ENCODE measurements around the gene PLEKHA6. TPM values are rescaled to one million over a fixed set of nuclear protein-coding genes. Genes with fewer than 3 reads are reported as not detected.

PLEKHA6 gene
- total RNA-seq, 1 experiment from 2014 or later = not detected

- Histone ChIP-seq H3K9me3 (no peaks in the 10 kb centered on the region), H3K36me3 (no peaks in the 10 kb centered on the region), H3K27me3 (peaks cover 23% of the 10 kb centered on the region), H3K4me3 (no peak overlapping the region)
- no peak for DNase-seq
Observed at GRCh38 chr1:204277563-204278219, 82.0 kb downstream of the PLEKHA6 start.

- Histone ChIP-seq H3K36me3 (no peaks in the 10 kb centered on the region), H3K4me3 (no peak overlapping the region), H3K9me3 (no peaks in the 10 kb centered on the region), H3K27me3 (peaks cover 27% of the 10 kb centered on the region)
- no peak for DNase-seq
Observed at GRCh38 chr1:204275695-204276370, 83.9 kb downstream of the PLEKHA6 start.

- Histone ChIP-seq H3K27me3 (peaks cover 27% of the 10 kb centered on the region), H3K36me3 (no peaks in the 10 kb centered on the region), H3K9me3 (no peaks in the 10 kb centered on the region), H3K4me3 (no peak overlapping the region)
- no peak for DNase-seq
Observed at GRCh38 chr1:204274446-204274845, 85.3 kb downstream of the PLEKHA6 start.

- Histone ChIP-seq H3K36me3 (no peaks in the 10 kb centered on the region), H3K27me3 (peaks cover 14% of the 10 kb centered on the region), H3K9me3 (no peaks in the 10 kb centered on the region)
Observed at GRCh38 chr1:204272505-204272904, 87.2 kb downstream of the PLEKHA6 start.

GRCh38 chr1:204271970-204272369 is 87.8 kb downstream of the PLEKHA6 start:
- DNase-seq = no peak
- Histone ChIP-seq H3K27me3 (peaks cover 14% of the 10 kb centered on the region), H3K36me3 (no peaks in the 10 kb centered on the region), H3K9me3 (no peaks in the 10 kb centered on the region), H3K4me3 (no peak overlapping the region)

More at GRCh38 chr1:204272505-204272904, 87.2 kb downstream of the PLEKHA6 start:
- DNase-seq = no peak
- no peak overlapping the region for H3K4me3 ChIP-seq

- no peaks in the 10 kb centered on the region for H3K36me3 ChIP-seq
- H3K9me3 ChIP-seq = no peaks in the 10 kb centered on the region
- H3K27me3 ChIP-seq = peaks cover 9% of the 10 kb centered on the region
- no peak overlapping the region for H3K4me3 ChIP-seq
- DNase-seq = no peak
Observed at GRCh38 chr1:204268101-204268500, 91.6 kb downstream of the PLEKHA6 start.

- Histone ChIP-seq H3K4me3 (no peak overlapping the region), H3K27me3 (peaks cover 6% of the 10 kb centered on the region; the same call in 1 of the 2 replicates), H3K36me3 (no peaks in the 10 kb centered on the region), H3K9me3 (no peaks in the 10 kb centered on the region)
- DNase-seq = no peak
Observed at GRCh38 chr1:204267191-204267601, 92.5 kb downstream of the PLEKHA6 start.

GRCh38 chr1:204266504-204267034 is 93.2 kb downstream of the PLEKHA6 start:
- peak; percentile 31 for DNase-seq
- Histone ChIP-seq H3K36me3 (no peaks in the 10 kb centered on the region), H3K9me3 (no peaks in the 10 kb centered on the region), H3K4me3 (no peak overlapping the region), H3K27me3 (peaks cover 2% of the 10 kb centered on the region; the same call in 1 of the 2 replicates)

- Histone ChIP-seq H3K9me3 (no peaks in the 10 kb centered on the region), H3K4me3 (no peak overlapping the region), H3K27me3 (no peaks in the 10 kb centered on the region; the same call in 1 of the 2 replicates), H3K36me3 (no peaks in the 10 kb centered on the region)
- no peak for DNase-seq
Observed at GRCh38 chr1:204265665-204266064, 94.1 kb downstream of the PLEKHA6 start.

GRCh38 chr1:204264805-204265204 is 94.9 kb downstream of the PLEKHA6 start:
- H3K27me3 ChIP-seq = no peaks in the 10 kb centered on the region; the same call in 1 of the 2 replicates
- no peaks in the 10 kb centered on the region for H3K36me3 ChIP-seq
- no peak overlapping the region for H3K4me3 ChIP-seq
- DNase-seq = no peak
- H3K9me3 ChIP-seq = no peaks in the 10 kb centered on the region

GRCh38 chr1:204263254-204263910 is 96.3 kb downstream of the PLEKHA6 start:
- no peaks in the 10 kb centered on the region for H3K27me3 ChIP-seq
- H3K9me3 ChIP-seq = no peaks in the 10 kb centered on the region
- no peak for DNase-seq
- H3K4me3 ChIP-seq = no peak overlapping the region
- H3K36me3 ChIP-seq = no peaks in the 10 kb centered on the region

GRCh38 chr1:204262506-204263253 is 97.0 kb downstream of the PLEKHA6 start:
- no peak for DNase-seq
- H3K27me3 ChIP-seq = no peaks in the 10 kb centered on the region
- no peaks in the 10 kb centered on the region for H3K36me3 ChIP-seq
- H3K9me3 ChIP-seq = no peaks in the 10 kb centered on the region
- H3K4me3 ChIP-seq = no peak overlapping the region

GRCh38 chr1:204261746-204262505 is 97.8 kb downstream of the PLEKHA6 start:
- H3K9me3 ChIP-seq = no peaks in the 10 kb centered on the region
- no peaks in the 10 kb centered on the region for H3K36me3 ChIP-seq
- DNase-seq = peak; percentile 58
- no peaks in the 10 kb centered on the region for H3K27me3 ChIP-seq
- H3K4me3 ChIP-seq = no peak overlapping the region

- Histone ChIP-seq H3K9me3 (no peaks in the 10 kb centered on the region), H3K27me3 (no peaks in the 10 kb centered on the region), H3K4me3 (no peak overlapping the region), H3K36me3 (no peaks in the 10 kb centered on the region)
- DNase-seq = no peak
Observed at GRCh38 chr1:204261266-204261665, 98.5 kb downstream of the PLEKHA6 start.

- H3K27me3 ChIP-seq = no peaks in the 10 kb centered on the region
- DNase-seq = no peak
- no peaks in the 10 kb centered on the region for H3K36me3 ChIP-seq
- no peak overlapping the region for H3K4me3 ChIP-seq
- no peaks in the 10 kb centered on the region for H3K9me3 ChIP-seq
Observed at GRCh38 chr1:204260601-204261197, 99.0 kb downstream of the PLEKHA6 start.

GRCh38 chr1:204259782-204260181 is 99.9 kb downstream of the PLEKHA6 start:
- no peaks in the 10 kb centered on the region for H3K36me3 ChIP-seq
- no peak overlapping the region for H3K4me3 ChIP-seq
- H3K9me3 ChIP-seq = no peaks in the 10 kb centered on the region
- DNase-seq = no peak
- H3K27me3 ChIP-seq = no peaks in the 10 kb centered on the region

Measured in MG63 (cell line).